Measurements from ENCODE around the gene CD24.
A peak's percentile ranks its signal among the peaks of the same experiment; 100 is the strongest.

CD24 gene

GRCh38 chr6:106974999-106975737 is 639 bp upstream of the CD24 start (continued):
- TF ChIP-seq ZNF202 (tag by site-specific recombination; IDR thresholded peaks at IDR 0.05; ENCODE audit: borderline replicate concordance) (no peak), ZNF23 (tag by site-specific recombination; IDR thresholded peaks at IDR 0.05; ENCODE audit: borderline replicate concordance) (no peak), ZNF513 (tag by site-specific recombination; IDR thresholded peaks at IDR 0.05) (peak; percentile 17; the same call in 1 of the 2 replicates), ZFP41 (tag by site-specific recombination; IDR thresholded peaks at IDR 0.05; ENCODE audit: borderline replicate concordance) (no peak), ZBTB26 (tag by site-specific recombination; optimal IDR thresholded peaks at IDR 0.05) (peak; percentile 84), ZNF302 (tag by site-specific recombination; IDR thresholded peaks at IDR 0.05; ENCODE audit: low read depth) (no peak)

- CTCF ChIA-PET = interaction anchor here (0.7 to 1.1 kb wide), 5 partner anchors 10 to 293 kb away, joined by 3 to 4 read pairs (median 3); no protein-coding TSS in a partner anchor
- peak overlapping the region; percentile 35; the same call in 1 of the 2 replicates for H3K27ac ChIP-seq (ENCODE audit: extremely low read depth, low read depth, low read length)
- no peak for TF ChIP-seq ZNF626 (tag by site-specific recombination; IDR thresholded peaks at IDR 0.05)
- TF ChIP-seq SP7 (tag by site-specific recombination; IDR thresholded peaks at IDR 0.05) = 0 out of 2 replicates have a peak, but pooled peaks have one; percentile 23
- TF ChIP-seq ZNF280C (tag by site-specific recombination; IDR thresholded peaks at IDR 0.05) = no peak
- no peak for TF ChIP-seq MYNN (tag by site-specific recombination; IDR thresholded peaks at IDR 0.05; ENCODE audit: borderline replicate concordance)
- TF ChIP-seq ZBTB8A (tag by site-specific recombination; IDR thresholded peaks at IDR 0.05) = 0 out of 2 replicates have a peak, but pooled peaks have one; percentile 25
- TF ChIP-seq OSR2 (tag by site-specific recombination; IDR thresholded peaks at IDR 0.05) = no peak
- no peak for TF ChIP-seq ZNF843 (tag by site-specific recombination; IDR thresholded peaks at IDR 0.05)
- TF ChIP-seq ZNF629 (tag by site-specific recombination; IDR thresholded peaks at IDR 0.05) = no peak
- 0 out of 2 replicates have a peak, but pooled peaks have one; percentile 37 for TF ChIP-seq PRDM1 (tag by site-specific recombination; IDR thresholded peaks at IDR 0.05)
- TF ChIP-seq ZNF529 (tag by site-specific recombination; IDR thresholded peaks at IDR 0.05; ENCODE audit: insufficient replicate concordance) = no peak
- no peak for TF ChIP-seq ZNF776 (tag by site-specific recombination; IDR thresholded peaks at IDR 0.05; ENCODE audit: borderline replicate concordance)
- TF ChIP-seq ZNF501 (tag by site-specific recombination; IDR thresholded peaks at IDR 0.05) = no peak
- TF ChIP-seq ZNF670 (tag by site-specific recombination; IDR thresholded peaks at IDR 0.05; ENCODE audit: low read depth) = no peak
- TF ChIP-seq ZBTB48 (tag by site-specific recombination; IDR thresholded peaks at IDR 0.05) = peak; percentile 99
- TF ChIP-seq ZXDB (tag by site-specific recombination; IDR thresholded peaks at IDR 0.05) = no peak
- TF ChIP-seq ZSCAN4 (tag by site-specific recombination; IDR thresholded peaks at IDR 0.05) = no peak
- no peak for TF ChIP-seq SCRT2 (tag by site-specific recombination; IDR thresholded peaks at IDR 0.05)
- TF ChIP-seq ZNF621 (tag by site-specific recombination; IDR thresholded peaks at IDR 0.05) = no peak
- TF ChIP-seq ZNF184 (tag by site-specific recombination; IDR thresholded peaks at IDR 0.05) = no peak
- no peak for TF ChIP-seq ZNF645 (tag by site-specific recombination; IDR thresholded peaks at IDR 0.05)
- TF ChIP-seq ZNF341 (tag by site-specific recombination; IDR thresholded peaks at IDR 0.05; ENCODE audit: low read depth) = no peak
- TF ChIP-seq ZBTB26 (tag by site-specific recombination; optimal IDR thresholded peaks at IDR 0.05) = peak; percentile 38
These were observed 643 bp downstream of the CD24 start for GRCh38 chr6:106973836-106974335.

More at GRCh38 chr6:106973836-106974335, 643 bp downstream of the CD24 start:
- peak overlapping the region; percentile 64 for H3K4me3 ChIP-seq (ENCODE audit: low read depth, low read length)
- POLR2A ChIA-PET = interaction anchor here (0.6 to 1.1 kb wide), 4 partner anchors 175 to 649 kb away, joined by 3 to 9 read pairs (median 3); partner anchors contain the start of gene ATG5
- no peaks in the 10 kb centered on the region for H3K36me3 ChIP-seq (ENCODE audit: control insufficient read depth in 2 of 2, insufficient read depth in 1 of 2, low read length in 2 of 2)
- H3K4me1 ChIP-seq (ENCODE audit: control insufficient read depth, insufficient read depth, low read length) = no peaks in the 10 kb centered on the region
- no peaks in the 10 kb centered on the region for H3K9me3 ChIP-seq (ENCODE audit: control insufficient read depth, insufficient read depth, low read depth, low read length)

All from HEK293 (cell line).